BE2C (cell line): Measurements from ENCODE around the gene AP3B1. TPM values are rescaled to one million over a fixed set of nuclear protein-coding genes. Genes with fewer than 3 reads are reported as not detected.
A peak's percentile ranks its signal among the peaks of the same experiment; 100 is the strongest.

Source experiments
- DNase-seq: peaks from one replicate; pipeline ENCODE4 v3.0.0-alpha.2; 2020
- H3K27me3 ChIP-seq: fragments of 250-450 bp; sonication (Bioruptor Pico); 2 replicates; pipeline ENCODE4 v1.5.1; 2020; ENCODE audit warnings: mild to moderate bottlenecking
- H3K36me3 ChIP-seq: fragments of 250-450 bp; sonication (Bioruptor Pico); 2 replicates; pipeline ENCODE4 v1.5.1; 2020; ENCODE audit warnings: mild to moderate bottlenecking
- H3K4me1 ChIP-seq: fragments of 250-450 bp; sonication (Bioruptor Pico); 2 replicates; pipeline ENCODE4 v1.5.1; 2020
- H3K4me3 ChIP-seq: 2 replicates; pipeline ENCODE4 v1.5.1; 2011; ENCODE audit warnings: low read depth, low read length
- H3K9me3 ChIP-seq: fragments of 250-450 bp; sonication (Bioruptor Pico); 2 replicates; pipeline ENCODE4 v1.5.1; 2020
- polyA plus RNA-seq: library from polyadenylated mRNA; unstranded; fragments of >200 nt; gene quantifications from one replicate; pipeline ENCODE4 v1.2.1, GENCODE V29; 2012; ENCODE audit warnings: low read depth, missing spikeins; ENCODE audit not compliant: insufficient read length, insufficient read depth
- TF ChIP-seq, protein P1 (sequence below): IDR thresholded peaks from 2 replicates; pipeline ENCODE4 v1.5.1; 2012; ENCODE audit warnings: mild to moderate bottlenecking, low read depth, low read length

The AP3B1 gene, protein sequence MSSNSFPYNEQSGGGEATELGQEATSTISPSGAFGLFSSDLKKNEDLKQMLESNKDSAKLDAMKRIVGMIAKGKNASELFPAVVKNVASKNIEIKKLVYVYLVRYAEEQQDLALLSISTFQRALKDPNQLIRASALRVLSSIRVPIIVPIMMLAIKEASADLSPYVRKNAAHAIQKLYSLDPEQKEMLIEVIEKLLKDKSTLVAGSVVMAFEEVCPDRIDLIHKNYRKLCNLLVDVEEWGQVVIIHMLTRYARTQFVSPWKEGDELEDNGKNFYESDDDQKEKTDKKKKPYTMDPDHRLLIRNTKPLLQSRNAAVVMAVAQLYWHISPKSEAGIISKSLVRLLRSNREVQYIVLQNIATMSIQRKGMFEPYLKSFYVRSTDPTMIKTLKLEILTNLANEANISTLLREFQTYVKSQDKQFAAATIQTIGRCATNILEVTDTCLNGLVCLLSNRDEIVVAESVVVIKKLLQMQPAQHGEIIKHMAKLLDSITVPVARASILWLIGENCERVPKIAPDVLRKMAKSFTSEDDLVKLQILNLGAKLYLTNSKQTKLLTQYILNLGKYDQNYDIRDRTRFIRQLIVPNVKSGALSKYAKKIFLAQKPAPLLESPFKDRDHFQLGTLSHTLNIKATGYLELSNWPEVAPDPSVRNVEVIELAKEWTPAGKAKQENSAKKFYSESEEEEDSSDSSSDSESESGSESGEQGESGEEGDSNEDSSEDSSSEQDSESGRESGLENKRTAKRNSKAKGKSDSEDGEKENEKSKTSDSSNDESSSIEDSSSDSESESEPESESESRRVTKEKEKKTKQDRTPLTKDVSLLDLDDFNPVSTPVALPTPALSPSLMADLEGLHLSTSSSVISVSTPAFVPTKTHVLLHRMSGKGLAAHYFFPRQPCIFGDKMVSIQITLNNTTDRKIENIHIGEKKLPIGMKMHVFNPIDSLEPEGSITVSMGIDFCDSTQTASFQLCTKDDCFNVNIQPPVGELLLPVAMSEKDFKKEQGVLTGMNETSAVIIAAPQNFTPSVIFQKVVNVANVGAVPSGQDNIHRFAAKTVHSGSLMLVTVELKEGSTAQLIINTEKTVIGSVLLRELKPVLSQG
- polyA plus RNA-seq = 10.9 TPM

DNA sequence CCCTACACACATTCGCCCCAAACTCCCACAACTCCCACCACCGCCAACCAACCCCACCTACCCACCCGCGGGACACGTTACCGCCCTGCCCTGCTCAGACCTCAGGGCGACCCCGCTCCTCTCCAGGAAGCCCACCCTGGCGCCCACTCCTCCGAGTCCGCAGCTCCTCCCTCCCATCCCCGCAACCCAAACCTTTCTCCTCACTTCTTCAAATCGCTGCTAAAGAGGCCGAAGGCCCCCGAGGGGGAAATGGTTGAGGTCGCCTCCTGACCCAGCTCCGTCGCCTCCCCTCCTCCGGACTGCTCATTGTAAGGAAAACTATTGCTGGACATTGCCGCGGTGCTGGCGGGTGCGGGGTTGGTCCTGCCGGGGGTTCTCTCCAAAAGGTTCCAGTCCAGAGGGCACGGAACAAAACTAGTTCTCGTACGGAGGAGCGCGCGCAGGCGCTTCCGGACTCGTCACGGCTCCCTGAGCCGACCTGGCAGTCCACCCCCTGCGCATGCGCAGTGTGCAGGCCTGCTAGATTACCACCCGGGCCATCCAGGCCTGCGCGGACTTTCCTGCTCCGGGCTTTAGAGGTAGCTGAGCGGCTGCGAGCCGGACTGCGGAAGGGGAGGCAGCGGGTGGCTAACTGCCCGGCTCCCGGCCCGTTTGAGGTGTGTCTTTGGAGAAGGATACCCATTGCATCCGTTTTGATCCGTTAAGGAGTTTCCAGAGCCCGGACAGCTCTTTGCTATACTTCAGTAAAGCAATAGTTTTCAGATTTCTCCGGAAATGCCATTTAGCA is at the start of gene AP3B1:
Gene AP3B1, minus strand, starts transcription at position 451 of the 787 bp plus-strand sequence. Its CDS starts 119 bp downstream, at position 332.
- no peaks in the 10 kb centered on the region for H3K4me1 ChIP-seq
- no peaks in the 10 kb centered on the region for H3K9me3 ChIP-seq
- TF ChIP-seq, protein P1, sequence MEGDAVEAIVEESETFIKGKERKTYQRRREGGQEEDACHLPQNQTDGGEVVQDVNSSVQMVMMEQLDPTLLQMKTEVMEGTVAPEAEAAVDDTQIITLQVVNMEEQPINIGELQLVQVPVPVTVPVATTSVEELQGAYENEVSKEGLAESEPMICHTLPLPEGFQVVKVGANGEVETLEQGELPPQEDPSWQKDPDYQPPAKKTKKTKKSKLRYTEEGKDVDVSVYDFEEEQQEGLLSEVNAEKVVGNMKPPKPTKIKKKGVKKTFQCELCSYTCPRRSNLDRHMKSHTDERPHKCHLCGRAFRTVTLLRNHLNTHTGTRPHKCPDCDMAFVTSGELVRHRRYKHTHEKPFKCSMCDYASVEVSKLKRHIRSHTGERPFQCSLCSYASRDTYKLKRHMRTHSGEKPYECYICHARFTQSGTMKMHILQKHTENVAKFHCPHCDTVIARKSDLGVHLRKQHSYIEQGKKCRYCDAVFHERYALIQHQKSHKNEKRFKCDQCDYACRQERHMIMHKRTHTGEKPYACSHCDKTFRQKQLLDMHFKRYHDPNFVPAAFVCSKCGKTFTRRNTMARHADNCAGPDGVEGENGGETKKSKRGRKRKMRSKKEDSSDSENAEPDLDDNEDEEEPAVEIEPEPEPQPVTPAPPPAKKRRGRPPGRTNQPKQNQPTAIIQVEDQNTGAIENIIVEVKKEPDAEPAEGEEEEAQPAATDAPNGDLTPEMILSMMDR = no peak
- peak within 1 kb of the TSS; percentile 97 for H3K4me3 ChIP-seq
- no peaks in the 10 kb centered on the region for H3K27me3 ChIP-seq
- DNase-seq = peak; percentile 99
- H3K36me3 ChIP-seq = no peaks in the 10 kb centered on the region

DNA sequence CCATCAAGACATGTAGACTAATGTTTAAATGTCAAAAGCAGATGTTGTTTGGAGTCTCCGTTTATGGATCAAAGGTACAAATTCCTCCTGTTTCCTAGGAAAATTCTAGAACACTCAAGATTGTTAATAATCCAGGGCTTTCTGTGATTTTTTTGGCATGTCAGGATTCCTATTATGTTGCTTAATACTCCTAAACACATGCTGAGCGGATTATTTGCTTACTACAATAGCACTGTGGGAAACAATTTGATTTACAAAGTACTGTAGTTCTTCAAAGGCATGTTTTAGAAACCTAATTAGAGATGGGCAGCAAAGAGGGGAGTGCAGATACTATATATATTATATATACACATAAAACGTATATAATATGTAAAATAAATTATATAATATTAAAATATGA is 46.9 kb upstream of the AP3B1 start:
- Histone ChIP-seq H3K9me3 (no peaks in the 10 kb centered on the region), H3K36me3 (no peaks in the 10 kb centered on the region), H3K4me3 (no peak overlapping the region), H3K4me1 (peaks cover 7% of the 10 kb centered on the region), H3K27me3 (no peaks in the 10 kb centered on the region)
- TF ChIP-seq, protein P1 = no peak
- DNase-seq = no peak

DNA sequence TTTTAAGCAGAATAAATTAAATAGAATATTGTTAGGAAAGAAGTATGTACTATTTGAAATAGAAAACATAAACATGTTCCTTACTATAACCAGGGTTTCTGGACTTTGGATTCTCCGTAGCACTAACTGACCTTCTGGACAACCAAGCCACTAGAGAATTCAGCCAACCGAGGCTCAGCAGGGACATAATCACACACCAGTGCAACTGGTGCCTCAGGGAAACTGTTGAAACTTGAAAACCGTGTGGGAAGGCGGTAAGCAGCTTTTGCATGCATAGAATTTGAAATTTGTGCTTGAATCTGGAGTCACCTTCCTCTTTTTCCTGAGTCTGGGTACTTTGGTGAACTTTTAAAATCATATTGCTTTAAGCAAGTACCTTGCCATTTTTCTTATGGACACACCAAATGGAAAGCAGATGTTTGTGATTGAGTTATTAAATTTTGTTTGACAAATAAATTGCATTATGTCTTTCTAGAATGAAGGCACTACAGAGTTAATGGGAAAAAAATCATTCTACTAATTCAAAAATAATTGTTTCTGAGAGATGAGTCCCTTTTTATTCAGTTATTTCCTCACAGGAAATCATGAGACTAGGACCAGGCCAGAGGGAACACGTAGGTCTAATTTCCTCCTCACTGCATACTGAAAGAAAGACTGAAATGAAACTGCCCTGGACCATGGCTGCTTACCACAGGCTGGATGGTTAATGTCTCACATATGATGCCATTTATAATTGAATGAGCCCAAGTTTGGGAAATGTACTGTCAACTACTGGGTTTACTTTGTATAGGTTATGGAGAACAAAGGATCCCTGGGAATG is 45.3 kb upstream of the AP3B1 start:
- H3K36me3 ChIP-seq = no peaks in the 10 kb centered on the region
- H3K4me3 ChIP-seq = 0 out of 2 replicates have a peak overlapping the region, but pooled peaks have one; percentile 2
- DNase-seq = peak; percentile 18
- H3K4me1 ChIP-seq = peaks cover 18% of the 10 kb centered on the region
- TF ChIP-seq, protein P1 = no peak
- H3K27me3 ChIP-seq = no peaks in the 10 kb centered on the region
- H3K9me3 ChIP-seq = no peaks in the 10 kb centered on the region

DNA sequence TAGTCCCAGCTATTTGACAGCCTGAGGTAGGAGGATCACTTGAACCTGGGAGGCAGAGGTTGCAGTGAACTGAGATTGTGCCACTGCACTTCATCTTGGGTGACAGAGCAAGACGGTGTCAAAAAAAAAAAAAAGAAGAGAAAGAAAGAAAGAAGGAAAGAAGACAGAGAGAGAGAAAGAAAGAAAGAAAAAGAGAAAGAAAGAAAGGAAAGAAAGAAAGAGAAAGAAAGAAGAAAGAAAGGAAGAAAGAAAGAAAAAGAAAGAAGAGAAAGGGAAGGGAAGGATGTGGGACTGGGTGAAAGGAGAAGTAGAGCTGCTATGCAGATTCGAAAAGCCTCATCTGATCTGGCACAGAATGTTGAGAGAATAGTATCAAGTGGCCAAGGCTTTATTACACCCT is 42.2 kb upstream of the AP3B1 start:
- TF ChIP-seq, protein P1 = no peak
- no peak for DNase-seq
- H3K27me3 ChIP-seq = no peaks in the 10 kb centered on the region
- no peak overlapping the region for H3K4me3 ChIP-seq
- no peaks in the 10 kb centered on the region for H3K36me3 ChIP-seq
- no peaks in the 10 kb centered on the region for H3K9me3 ChIP-seq
- peaks cover 20% of the 10 kb centered on the region for H3K4me1 ChIP-seq

DNA sequence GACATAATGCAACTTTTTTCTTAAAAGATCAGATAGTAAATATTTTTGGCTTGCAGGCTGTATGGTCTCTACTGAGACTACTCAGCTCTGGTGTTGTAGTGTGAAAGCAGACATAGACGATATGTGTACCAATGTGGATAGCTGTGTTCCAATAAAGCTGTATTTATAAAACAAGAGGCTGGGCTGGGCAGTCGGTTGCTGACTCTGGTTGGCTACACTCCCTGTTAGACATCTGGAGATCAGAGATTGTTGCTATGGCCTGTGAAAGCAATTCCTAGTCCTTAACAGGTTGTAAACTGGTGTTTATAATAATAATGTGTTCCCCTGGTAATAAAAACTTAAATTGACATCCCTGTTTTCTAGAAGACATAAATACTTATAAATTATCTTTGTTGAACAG is 41.5 kb upstream of the AP3B1 start:
- H3K27me3 ChIP-seq = no peaks in the 10 kb centered on the region
- no peak overlapping the region for H3K4me3 ChIP-seq
- DNase-seq = peak; percentile 60
- H3K36me3 ChIP-seq = no peaks in the 10 kb centered on the region
- H3K4me1 ChIP-seq = peaks cover 20% of the 10 kb centered on the region
- TF ChIP-seq, protein P1 = no peak
- H3K9me3 ChIP-seq = no peaks in the 10 kb centered on the region
